Measurements from ENCODE around the gene WDR47. TPM values are rescaled to one million over a fixed set of nuclear protein-coding genes. Genes with fewer than 3 reads are reported as not detected.
"Not testable (repeated sequence)": the region's sequence is repeated elsewhere in the genome, so short reads cannot be mapped to it uniquely, and the experiment has no call there.

WDR47 gene
- total RNA-seq, 4 donors from 2014 or later: 45.8 to 89.2 (median 52.9) TPM

- H3K9me3 ChIP-seq: no peaks in the 10 kb centered on the region
- H3K4me1 ChIP-seq: no peaks in the 10 kb centered on the region
- TF ChIP-seq POLR2A (IDR thresholded peaks at IDR 0.05) (no peak), EP300 (IDR thresholded peaks at IDR 0.05) (no peak), POLR2AphosphoS5 (IDR thresholded peaks at IDR 0.05) (no peak)
- TF ChIP-seq, protein P1, sequence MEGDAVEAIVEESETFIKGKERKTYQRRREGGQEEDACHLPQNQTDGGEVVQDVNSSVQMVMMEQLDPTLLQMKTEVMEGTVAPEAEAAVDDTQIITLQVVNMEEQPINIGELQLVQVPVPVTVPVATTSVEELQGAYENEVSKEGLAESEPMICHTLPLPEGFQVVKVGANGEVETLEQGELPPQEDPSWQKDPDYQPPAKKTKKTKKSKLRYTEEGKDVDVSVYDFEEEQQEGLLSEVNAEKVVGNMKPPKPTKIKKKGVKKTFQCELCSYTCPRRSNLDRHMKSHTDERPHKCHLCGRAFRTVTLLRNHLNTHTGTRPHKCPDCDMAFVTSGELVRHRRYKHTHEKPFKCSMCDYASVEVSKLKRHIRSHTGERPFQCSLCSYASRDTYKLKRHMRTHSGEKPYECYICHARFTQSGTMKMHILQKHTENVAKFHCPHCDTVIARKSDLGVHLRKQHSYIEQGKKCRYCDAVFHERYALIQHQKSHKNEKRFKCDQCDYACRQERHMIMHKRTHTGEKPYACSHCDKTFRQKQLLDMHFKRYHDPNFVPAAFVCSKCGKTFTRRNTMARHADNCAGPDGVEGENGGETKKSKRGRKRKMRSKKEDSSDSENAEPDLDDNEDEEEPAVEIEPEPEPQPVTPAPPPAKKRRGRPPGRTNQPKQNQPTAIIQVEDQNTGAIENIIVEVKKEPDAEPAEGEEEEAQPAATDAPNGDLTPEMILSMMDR (IDR thresholded peaks at IDR 0.05): no peak
- WGBS: 82% methylated on average over 4 of the region's 4 CpGs
- H3K4me3 ChIP-seq: no peak overlapping the region
- no peak overlapping the region for H3K27ac ChIP-seq
- no peak for DNase-seq (ENCODE audit: low spot score in 2 of 2)
- H3K27me3 ChIP-seq: no peaks in the 10 kb centered on the region
- H3K36me3 ChIP-seq: peaks cover 26% of the 10 kb centered on the region
Observed at GRCh38 chr1:109061183-109061582, 19.3 kb upstream of the WDR47 start.

- no peak for DNase-seq (ENCODE audit: low spot score in 2 of 2)
Observed at GRCh38 chr1:109060707-109061106, 18.8 kb upstream of the WDR47 start.

DNA sequence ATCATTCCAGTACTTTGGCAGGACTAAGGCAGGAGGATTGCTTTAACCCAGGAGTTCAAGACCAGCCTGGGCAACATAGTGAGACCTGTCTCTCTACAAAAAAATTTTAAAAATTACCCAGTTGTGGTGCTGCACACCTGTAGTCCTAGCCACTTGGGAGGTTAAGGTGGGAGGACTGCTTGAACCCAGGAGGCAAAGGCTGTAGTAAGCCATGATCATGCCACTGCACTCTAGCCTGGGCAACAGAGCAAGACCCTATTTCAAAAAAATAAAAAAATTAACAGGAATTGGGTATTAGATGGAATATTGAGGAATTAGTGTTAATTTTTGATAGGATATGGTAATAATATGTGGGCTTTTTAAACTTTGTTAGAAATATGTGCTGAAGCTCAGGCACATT lies 17.1 kb upstream of the WDR47 start:
- DNase-seq (ENCODE audit: low spot score in 2 of 2): no peak
- H3K4me1 ChIP-seq: no peaks in the 10 kb centered on the region
- no peak overlapping the region for H3K27ac ChIP-seq
- H3K27me3 ChIP-seq: no peaks in the 10 kb centered on the region
- H3K9me3 ChIP-seq: no peaks in the 10 kb centered on the region
- no peak overlapping the region for H3K4me3 ChIP-seq
- TF ChIP-seq EP300 (IDR thresholded peaks at IDR 0.05): no peak
- TF ChIP-seq POLR2A (IDR thresholded peaks at IDR 0.05): no peak
- no peak for TF ChIP-seq POLR2AphosphoS5 (IDR thresholded peaks at IDR 0.05)
- TF ChIP-seq, protein P1 (IDR thresholded peaks at IDR 0.05): no peak
- peaks cover 7% of the 10 kb centered on the region for H3K36me3 ChIP-seq

More at GRCh38 chr1:109060707-109061106, 18.8 kb upstream of the WDR47 start:
- Histone ChIP-seq H3K27me3 (no peaks in the 10 kb centered on the region), H3K27ac (no peak overlapping the region), H3K9me3 (no peaks in the 10 kb centered on the region), H3K4me1 (no peaks in the 10 kb centered on the region), H3K4me3 (no peak overlapping the region), H3K36me3 (peaks cover 21% of the 10 kb centered on the region)
- TF ChIP-seq POLR2A (IDR thresholded peaks at IDR 0.05) (no peak), POLR2AphosphoS5 (IDR thresholded peaks at IDR 0.05) (no peak), EP300 (IDR thresholded peaks at IDR 0.05) (no peak)
- TF ChIP-seq, protein P1 (IDR thresholded peaks at IDR 0.05): no peak
- WGBS: 90% methylated on average over 7 of the region's 7 CpGs

DNA sequence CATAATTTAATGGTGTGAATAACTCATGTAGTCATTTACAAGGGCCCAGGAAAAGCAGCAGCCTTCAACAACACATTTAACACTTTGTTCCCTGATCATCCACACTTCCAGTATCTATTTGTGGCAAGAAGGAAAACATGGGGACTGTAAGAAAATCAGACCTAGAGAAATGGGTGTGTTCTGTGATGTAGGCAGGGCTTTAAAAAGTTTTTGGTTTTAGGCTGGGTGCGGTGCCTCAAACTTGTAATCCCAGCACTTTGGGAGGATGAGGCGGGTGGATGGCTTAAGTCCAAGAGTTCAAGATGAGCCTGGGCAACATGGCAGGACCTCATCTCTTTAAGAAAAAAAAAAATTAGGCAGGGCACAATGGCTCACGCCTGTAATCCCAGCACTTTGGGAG lies 14.2 kb upstream of the WDR47 start:
- no peaks in the 10 kb centered on the region for H3K36me3 ChIP-seq
- DNase-seq (ENCODE audit: low spot score in 2 of 2): no peak
- H3K27me3 ChIP-seq: no peaks in the 10 kb centered on the region
- 53% methylated on average over 3 of the region's 3 CpGs for WGBS
- no peak overlapping the region for H3K4me3 ChIP-seq
- TF ChIP-seq POLR2AphosphoS5 (IDR thresholded peaks at IDR 0.05) (no peak), EP300 (IDR thresholded peaks at IDR 0.05) (no peak), POLR2A (IDR thresholded peaks at IDR 0.05) (no peak)
- TF ChIP-seq, protein P1 (IDR thresholded peaks at IDR 0.05): no peak
- peaks cover under 1% of the 10 kb centered on the region for H3K4me1 ChIP-seq
- no peaks in the 10 kb centered on the region for H3K9me3 ChIP-seq
- H3K27ac ChIP-seq: no peak overlapping the region

GRCh38 chr1:109052145-109052544 lies 10.2 kb upstream of the WDR47 start:
- H3K27ac ChIP-seq; H3K36me3 ChIP-seq; H3K4me3 ChIP-seq; H3K9me3 ChIP-seq; DNase-seq (ENCODE audit: low spot score in 2 of 2); H3K27me3 ChIP-seq: not testable (repeated sequence)
- H3K4me1 ChIP-seq: peaks cover 19% of the 10 kb centered on the region
- 100% methylated on average over 3 of the region's 3 CpGs for WGBS

All from suprapubic skin (tissue), 4 donors.